HG03095 (cell line): ENCODE data around the gene STARD6.
"Not testable (repeated sequence)": the region's sequence is repeated elsewhere in the genome, so short reads cannot be mapped to it uniquely, and the experiment has no call there.

Experiments used
- ATAC-seq: cut with Tn5 transposase; IDR thresholded peaks from one replicate; pipeline ENCODE4 v1.9.1; 2021; ENCODE audit warnings: moderate library complexity; ENCODE audit not compliant: unreplicated experiment

Gene STARD6

GRCh38 chr18:54357660-54358494, at the start of gene STARD6, which contains the start of gene C18orf54:
Gene STARD6 (minus strand): TSS chr18:54357858. CDS start chr18:54354573, 3,285 bp downstream.
Gene C18orf54 (plus strand): TSS chr18:54357906. CDS start chr18:54360573, 2,667 bp downstream.
- ATAC-seq: peak; percentile 95

- no peak for ATAC-seq
These were observed 47.6 kb upstream of the STARD6 start for GRCh38 chr18:54405290-54405689.

- ATAC-seq: no peak
These were observed 39.1 kb upstream of the STARD6 start for GRCh38 chr18:54396760-54397159.

GRCh38 chr18:54393648-54394294, 36.1 kb upstream of the STARD6 start:
- no peak for ATAC-seq

- peak; percentile 75 for ATAC-seq
These were observed 34.9 kb upstream of the STARD6 start for GRCh38 chr18:54392543-54393023.

GRCh38 chr18:54390838-54391237, 33.2 kb upstream of the STARD6 start:
- ATAC-seq: no peak

- no peak for ATAC-seq
These were observed 31.5 kb upstream of the STARD6 start for GRCh38 chr18:54389143-54389505.

GRCh38 chr18:54388203-54389142, 30.8 kb upstream of the STARD6 start:
- ATAC-seq: peak; percentile 74

GRCh38 chr18:54387631-54388030, 30.0 kb upstream of the STARD6 start:
- ATAC-seq: no peak

- not testable (repeated sequence) for ATAC-seq
These were observed 29.3 kb upstream of the STARD6 start for GRCh38 chr18:54386800-54387495.

GRCh38 chr18:54386043-54386442, 28.4 kb upstream of the STARD6 start:
- ATAC-seq: no peak

- no peak for ATAC-seq
These were observed 25.1 kb upstream of the STARD6 start for GRCh38 chr18:54382733-54383252.

- no peak for ATAC-seq
These were observed 24.4 kb upstream of the STARD6 start for GRCh38 chr18:54382076-54382475.

- no peak for ATAC-seq
These were observed 24.0 kb upstream of the STARD6 start for GRCh38 chr18:54381640-54382039.

- no peak for ATAC-seq
These were observed 20.4 kb upstream of the STARD6 start for GRCh38 chr18:54378057-54378456.

- no peak for ATAC-seq
These were observed 2.7 kb upstream of the STARD6 start for GRCh38 chr18:54360406-54360805.

GRCh38 chr18:54359233-54359632, 1.6 kb upstream of the STARD6 start:
- ATAC-seq: no peak

GRCh38 chr18:54358495-54359040, 910 bp upstream of the STARD6 start:
- ATAC-seq: peak; percentile 18

- ATAC-seq: no peak
These were observed 487 bp downstream of the STARD6 start for GRCh38 chr18:54357082-54357659.
